Ovary (tissue), 3 donors: ENCODE measurements around the gene TMEM213.

Source experiments
- POLR2A ChIP-seq: fragments of 450-650 bp; IDR thresholded peaks from one replicate; pipeline ENCODE4 v1.6.1; 2017; ENCODE audit warnings: antibody characterized with exemption, mild to moderate bottlenecking, moderate library complexity
- TF ChIP-seq, protein P1 (sequence below), 3 donors: fragments of 450-650 bp in 2 of 3; fragments of 200-600 bp in 1 of 3; IDR thresholded peaks; one replicate each; pipeline versions ENCODE4 v1.5.1 to v1.8.0; 2016 to 2022; ENCODE audit warnings: antibody characterized with exemption in 3 of 3, mild to moderate bottlenecking in 1 of 3
- donor health status: DM: no; HTN: no; CAD: no.

DNA sequence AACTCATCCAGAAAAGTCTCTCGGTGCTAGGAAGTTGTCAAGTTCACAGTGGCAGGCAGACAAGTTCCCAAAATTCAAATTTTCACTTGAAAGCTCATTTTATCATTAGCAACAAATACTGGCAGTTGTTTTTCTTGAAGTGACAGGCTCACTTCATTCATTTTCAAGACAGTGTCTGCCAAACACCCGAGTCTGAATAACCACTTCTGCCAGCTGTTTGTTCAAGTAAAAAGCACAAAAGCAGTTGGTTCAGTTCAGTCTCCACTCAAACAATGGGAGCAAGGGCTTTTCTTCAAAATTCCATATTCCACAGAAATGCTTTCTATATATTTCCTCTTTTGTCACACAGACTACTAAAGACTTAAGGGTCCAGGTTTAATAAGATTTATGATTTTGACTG is 47.9 kb downstream of the TMEM213 start:
- TF ChIP-seq, protein P1, sequence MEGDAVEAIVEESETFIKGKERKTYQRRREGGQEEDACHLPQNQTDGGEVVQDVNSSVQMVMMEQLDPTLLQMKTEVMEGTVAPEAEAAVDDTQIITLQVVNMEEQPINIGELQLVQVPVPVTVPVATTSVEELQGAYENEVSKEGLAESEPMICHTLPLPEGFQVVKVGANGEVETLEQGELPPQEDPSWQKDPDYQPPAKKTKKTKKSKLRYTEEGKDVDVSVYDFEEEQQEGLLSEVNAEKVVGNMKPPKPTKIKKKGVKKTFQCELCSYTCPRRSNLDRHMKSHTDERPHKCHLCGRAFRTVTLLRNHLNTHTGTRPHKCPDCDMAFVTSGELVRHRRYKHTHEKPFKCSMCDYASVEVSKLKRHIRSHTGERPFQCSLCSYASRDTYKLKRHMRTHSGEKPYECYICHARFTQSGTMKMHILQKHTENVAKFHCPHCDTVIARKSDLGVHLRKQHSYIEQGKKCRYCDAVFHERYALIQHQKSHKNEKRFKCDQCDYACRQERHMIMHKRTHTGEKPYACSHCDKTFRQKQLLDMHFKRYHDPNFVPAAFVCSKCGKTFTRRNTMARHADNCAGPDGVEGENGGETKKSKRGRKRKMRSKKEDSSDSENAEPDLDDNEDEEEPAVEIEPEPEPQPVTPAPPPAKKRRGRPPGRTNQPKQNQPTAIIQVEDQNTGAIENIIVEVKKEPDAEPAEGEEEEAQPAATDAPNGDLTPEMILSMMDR (IDR thresholded peaks at IDR 0.05): no peak
- no peak for TF ChIP-seq POLR2A
